HepG2 (cell line): ENCODE measurements around the gene SFT2D2. TPM values are rescaled to one million over a fixed set of nuclear protein-coding genes. Genes with fewer than 3 reads are reported as not detected.

ENCODE experiments used
- EHMT2 ChIP-seq: fragments of 200-600 bp; sonication (generic); IDR thresholded peaks from 2 replicates; pipeline ENCODE4 v1.7.0; 2017; ENCODE audit warnings: antibody characterized with exemption, low read depth, low read length, borderline replicate concordance
- JARID2 ChIP-seq: sonication (generic); formaldehyde crosslinking; IDR thresholded peaks from 2 replicates; pipeline ENCODE4 v1.8.1; 2023; ENCODE audit warnings: missing genetic modification reagents, inconsistent platforms; ENCODE audit not compliant: insufficient replicate concordance
- MED8 ChIP-seq: sonication (generic); formaldehyde crosslinking; IDR thresholded peaks from 2 replicates; pipeline ENCODE4 v1.8.1; 2023; ENCODE audit warnings: mild to moderate bottlenecking, missing genetic modification reagents; ENCODE audit not compliant: insufficient replicate concordance
- MTF1 ChIP-seq: sonication (generic); formaldehyde crosslinking; IDR thresholded peaks from 2 replicates; pipeline ENCODE4 v1.5.0; 2020; ENCODE audit warnings: missing genetic modification reagents
- MTF2 ChIP-seq: sonication (generic); formaldehyde crosslinking; IDR thresholded peaks from 2 replicates; pipeline ENCODE4 v1.5.0; 2020; ENCODE audit warnings: missing genetic modification reagents, borderline replicate concordance
- NFKB2 ChIP-seq: sonication (generic); formaldehyde crosslinking; IDR thresholded peaks from 2 replicates; pipeline ENCODE4 v1.4.0; 2020; ENCODE audit warnings: missing genetic modification reagents, borderline replicate concordance
- NONO ChIP-seq, 2 experiments: fragments of 450-650 bp in 1 of 2; sonication (generic) in 1 of 2; formaldehyde crosslinking in 1 of 2; IDR thresholded peaks in 1 of 2; conservative IDR thresholded peaks in 1 of 2; 2 replicates each; pipeline versions ENCODE4 v1.6.1 to v1.8.0; 2017 to 2022; ENCODE audit warnings: mild to moderate bottlenecking in 1 of 2, missing genetic modification reagents in 1 of 2, moderate library complexity in 1 of 2
- PAX8 ChIP-seq: sonication (generic); formaldehyde crosslinking; IDR thresholded peaks from 2 replicates; pipeline ENCODE4 v1.8.0; 2022; ENCODE audit warnings: mild to moderate bottlenecking, missing genetic modification reagents, borderline replicate concordance
- PHF20 ChIP-seq: sonication (generic); formaldehyde crosslinking; IDR thresholded peaks from 2 replicates; pipeline ENCODE4 v1.5.0; 2020; ENCODE audit warnings: mild to moderate bottlenecking, missing genetic modification reagents
- POLR2G ChIP-seq: fragments of 200-400 bp; formaldehyde crosslinking; IDR thresholded peaks from 2 replicates; pipeline ENCODE4 v1.6.1; 2018; ENCODE audit warnings: mild to moderate bottlenecking, low read depth, low read length, moderate library complexity
- RXRB ChIP-seq: IDR thresholded peaks from 2 replicates; pipeline ENCODE4 v1.6.1; 2016; ENCODE audit warnings: borderline replicate concordance, missing genetic modification reagents, missing compliant biosample characterization
- SKI ChIP-seq: fragments of 450-650 bp; IDR thresholded peaks from one replicate; pipeline ENCODE4 v1.6.1; 2018; ENCODE audit warnings: mild to moderate bottlenecking; ENCODE audit not compliant: partially characterized antibody
- SMARCC2 ChIP-seq: fragments of 450-650 bp; IDR thresholded peaks from 2 replicates; pipeline ENCODE4 v1.6.1; 2017; ENCODE audit warnings: antibody characterized with exemption, mild to moderate bottlenecking
- ZBTB26 ChIP-seq: IDR thresholded peaks from 2 replicates; pipeline ENCODE4 v1.6.1; 2016; ENCODE audit warnings: missing compliant biosample characterization, missing genetic modification reagents, borderline replicate concordance
- ZNF335 ChIP-seq: sonication (generic); formaldehyde crosslinking; IDR thresholded peaks from 2 replicates; pipeline ENCODE4 v1.4.0; 2020; ENCODE audit warnings: missing genetic modification reagents
- ZNF33B ChIP-seq: sonication (generic); formaldehyde crosslinking; IDR thresholded peaks from 2 replicates; pipeline ENCODE4 v1.5.1; 2020; ENCODE audit warnings: mild to moderate bottlenecking, missing genetic modification reagents
- ZNF383 ChIP-seq: sonication (generic); formaldehyde crosslinking; IDR thresholded peaks from 2 replicates; pipeline ENCODE4 v1.4.0; 2020; ENCODE audit warnings: missing genetic modification reagents, mild to moderate bottlenecking, borderline replicate concordance
- ZNF446 ChIP-seq: sonication (generic); formaldehyde crosslinking; IDR thresholded peaks from 2 replicates; pipeline ENCODE4 v1.5.0; 2020; ENCODE audit warnings: mild to moderate bottlenecking, missing genetic modification reagents
- ZNF614 ChIP-seq: IDR thresholded peaks from 2 replicates; pipeline ENCODE4 v1.6.1; 2018; ENCODE audit warnings: missing biosample characterization, missing genetic modification reagents, inconsistent platforms, borderline replicate concordance
- ZNF720 ChIP-seq: sonication (generic); formaldehyde crosslinking; IDR thresholded peaks from 2 replicates; pipeline ENCODE4 v1.4.0; 2020; ENCODE audit warnings: missing genetic modification reagents
- ZNF772 ChIP-seq: sonication (generic); formaldehyde crosslinking; IDR thresholded peaks from 2 replicates; pipeline ENCODE4 v1.5.0; 2020; ENCODE audit warnings: mild to moderate bottlenecking, missing genetic modification reagents
- ZNF790 ChIP-seq: sonication (generic); formaldehyde crosslinking; IDR thresholded peaks from 2 replicates; pipeline ENCODE4 v1.8.0; 2022; ENCODE audit warnings: missing genetic modification reagents, mild to moderate bottlenecking, borderline replicate concordance
- ZNF839 ChIP-seq: sonication (generic); formaldehyde crosslinking; IDR thresholded peaks from 2 replicates; pipeline ENCODE4 v1.4.0; 2020; ENCODE audit warnings: missing genetic modification reagents, mild to moderate bottlenecking, borderline replicate concordance
- polyA plus RNA-seq, 8 experiments: library from polyadenylated mRNA; depleted of rRNA in 3 of 8; stranded (reverse) in 7 of 8; unstranded in 1 of 8; fragments of >200 nt; fragmentation: Illumina TruSeq in 4 of 8; extraction: Trizol in 4 of 8; gene quantifications; 2 replicates each; pipeline versions ENCODE4 v1.2.1 to v1.2.3, GENCODE V29; 2011 to 2016; ENCODE audit warnings: low read depth in 4 of 8, missing spikeins in 1 of 8, mixed read lengths in 1 of 8; ENCODE audit not compliant: insufficient read depth in 1 of 8
- total RNA-seq, 5 experiments: library from RNA; depleted of rRNA; stranded (reverse); fragments of >200 nt; fragmentation: Illumina TruSeq; extraction: Trizol; gene quantifications; 2 replicates each; pipeline ENCODE4 v1.2.3, GENCODE V29; 2016; ENCODE audit warnings: low read depth in 1 of 5
- TF ChIP-seq, protein P1 (sequence below): sonication (generic); formaldehyde crosslinking; IDR thresholded peaks from 2 replicates; pipeline ENCODE4 v1.8.0; 2022; ENCODE audit warnings: mild to moderate bottlenecking, missing genetic modification reagents, borderline replicate concordance

The SFT2D2 gene
- total and polyA plus RNA-seq, 2 of the 13 experiments (the other 11 are each of a cell fraction or from before 2014, with no cell fraction given) = 10.0 to 28.8 TPM

DNA sequence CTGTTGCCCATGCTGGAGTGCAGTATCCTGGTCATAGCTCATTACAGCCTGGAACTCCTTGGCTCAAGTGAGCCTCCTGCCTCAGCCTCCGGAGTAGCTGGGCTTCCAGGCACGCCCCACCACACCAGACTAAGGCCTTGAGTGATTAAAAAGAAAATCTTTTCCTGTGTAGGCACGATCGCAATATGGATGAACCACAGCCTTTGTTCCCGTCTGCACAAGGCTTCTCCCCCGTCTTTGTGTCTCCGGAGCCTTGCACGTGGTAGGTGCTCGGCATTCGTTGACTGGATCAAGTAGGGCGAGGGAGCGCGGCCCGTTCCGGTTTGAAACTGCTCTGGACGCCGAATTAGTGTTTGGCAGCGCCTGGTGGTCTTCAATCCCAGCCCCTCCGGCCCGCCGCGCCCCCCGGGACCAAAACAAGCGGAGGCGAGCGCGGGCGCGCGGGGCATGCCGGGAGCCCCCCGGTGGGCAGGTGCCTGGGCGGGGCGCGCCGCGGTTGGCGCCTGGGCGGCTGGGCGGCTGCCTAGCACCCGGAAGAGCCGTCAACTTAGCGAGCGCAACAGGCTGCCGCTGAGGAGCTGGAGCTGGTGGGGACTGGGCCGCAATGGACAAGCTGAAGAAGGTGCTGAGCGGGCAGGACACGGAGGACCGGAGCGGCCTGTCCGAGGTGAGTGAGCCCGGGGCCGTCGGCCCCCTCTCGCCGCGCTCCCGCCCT lies at the start of gene SFT2D2 (continued):
- TF ChIP-seq ZNF720 (no peak), PHF20 (CRISPR knock-in tag) (peak; percentile 72), MTF2 (CRISPR knock-in tag) (no peak), JARID2 (CRISPR knock-in tag) (no peak), SMARCC2 (no peak), POLR2G (peak; percentile 73), ZNF614 (CRISPR knock-in tag) (no peak), NONO (IDR thresholded peaks at IDR 0.05) (no peak), NONO (CRISPR knock-in tag; conservative IDR thresholded peaks at IDR 0.05) (0 out of 2 replicates have a peak, but pooled peaks have one; percentile 30), RXRB (0 out of 2 replicates have a peak, but pooled peaks have one; percentile 8), ZNF383 (peak; percentile 56; the same call in 1 of the 2 replicates), ZBTB26 (CRISPR knock-in tag) (peak; percentile 31; the same call in 1 of the 2 replicates), SKI (peak; percentile 27), MTF1 (CRISPR knock-in tag) (0 out of 2 replicates have a peak, but pooled peaks have one; percentile 76), NFKB2 (peak; percentile 85), ZNF33B (peak; percentile 89; the same call in 1 of the 2 replicates), ZNF839 (CRISPR knock-in tag) (no peak), EHMT2 (0 out of 2 replicates have a peak, but pooled peaks have one; percentile 16), ZNF790 (CRISPR knock-in tag) (peak; percentile 87; the same call in 1 of the 2 replicates), ZNF772 (CRISPR knock-in tag) (peak; percentile 30; the same call in 1 of the 2 replicates), ZNF446 (peak; percentile 37; the same call in 1 of the 2 replicates), ZNF335 (CRISPR knock-in tag) (peak; percentile 51; the same call in 1 of the 2 replicates), PAX8 (CRISPR knock-in tag) (peak; percentile 75; the same call in 1 of the 2 replicates), MED8 (CRISPR knock-in tag) (peak; percentile 57)
- TF ChIP-seq, protein P1, sequence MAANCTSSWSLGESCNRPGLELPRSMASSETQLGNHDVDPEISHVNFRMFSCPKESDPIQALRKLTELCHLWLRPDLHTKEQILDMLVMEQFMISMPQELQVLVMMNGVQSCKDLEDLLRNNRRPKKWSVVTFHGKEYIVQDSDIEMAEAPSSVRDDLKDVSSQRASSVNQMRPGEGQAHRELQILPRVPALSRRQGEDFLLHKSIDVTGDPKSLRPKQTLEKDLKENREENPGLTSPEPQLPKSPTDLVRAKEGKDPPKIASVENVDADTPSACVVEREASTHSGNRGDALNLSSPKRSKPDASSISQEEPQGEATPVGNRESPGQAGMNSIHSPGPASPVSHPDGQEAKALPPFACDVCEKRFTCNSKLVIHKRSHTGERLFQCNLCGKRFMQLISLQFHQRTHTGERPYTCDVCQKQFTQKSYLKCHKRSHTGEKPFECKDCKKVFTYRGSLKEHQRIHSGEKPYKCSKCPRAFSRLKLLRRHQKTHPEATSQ (CRISPR knock-in tag) = no peak
